Vagina (tissue), 2 donors: ENCODE measurements around the gene USP49. TPM values are rescaled to one million over a fixed set of nuclear protein-coding genes. Genes with fewer than 3 reads are reported as not detected.

Source experiments
- DNase-seq, 2 donors: peaks; one replicate each; pipeline ENCODE4 v3.0.0-alpha.2; 2017; ENCODE audit errors: extremely low spot score in 2 of 2
- H3K27ac ChIP-seq: fragments of 200-600 bp; sonication (generic); one replicate; pipeline ENCODE4 v1.5.1; 2019
- H3K27me3 ChIP-seq: fragments of 200-600 bp; sonication (generic); one replicate; pipeline ENCODE4 v1.5.1; 2019
- H3K36me3 ChIP-seq, 2 donors: fragments of 200-600 bp; sonication (generic); one replicate each; pipeline ENCODE4 v1.5.1; 2017 to 2019
- H3K4me1 ChIP-seq: fragments of 200-600 bp; sonication (generic); one replicate; pipeline ENCODE4 v1.5.1; 2019
- H3K4me3 ChIP-seq, 2 donors: fragments of 200-600 bp; sonication (generic); 1 replicate in 1 of 2; 2 replicates in 1 of 2; pipeline ENCODE4 v1.5.1; 2016 to 2019
- H3K9me3 ChIP-seq: fragments of 200-600 bp; sonication (generic); one replicate; pipeline ENCODE4 v1.5.1; 2019
- POLR2A ChIP-seq, 2 donors: fragments of 450-650 bp; IDR thresholded peaks; one replicate each; pipeline ENCODE4 v1.6.1; 2017; ENCODE audit warnings: antibody characterized with exemption in 2 of 2, mild to moderate bottlenecking in 2 of 2, moderate library complexity in 2 of 2
- POLR2AphosphoS5 ChIP-seq, 2 donors: sonication (generic); formaldehyde crosslinking; IDR thresholded peaks; one replicate each; pipeline ENCODE4 v1.9.0; 2017; ENCODE audit warnings: antibody characterized with exemption in 2 of 2, mild to moderate bottlenecking in 2 of 2, low read depth in 1 of 2; ENCODE audit not compliant: insufficient read depth in 1 of 2
- intact Hi-C: fragments of 100-400 bp; cut with DNase I; formaldehyde crosslinking; loops from one replicate; pipeline ENCODE4 v1.15.1; 2023
- total RNA-seq: library from RNA; depleted of rRNA; stranded (reverse); fragments of >200 nt; gene quantifications from one replicate; pipeline ENCODE4 v1.2.3, GENCODE V29; 2016
- TF ChIP-seq, protein P1 (sequence below), 3 experiments: fragments of 450-650 bp in 2 of 3; fragments of 200-600 bp in 1 of 3; sonication (generic) in 1 of 3; IDR thresholded peaks; one replicate each; pipeline ENCODE4 v1.5.1; 2017 to 2019; ENCODE audit warnings: antibody characterized with exemption in 3 of 3, mild to moderate bottlenecking in 2 of 3, moderate library complexity in 2 of 3

The USP49 gene
- total RNA-seq, 1 donor from 2014 or later, result 9.1 TPM

DNA sequence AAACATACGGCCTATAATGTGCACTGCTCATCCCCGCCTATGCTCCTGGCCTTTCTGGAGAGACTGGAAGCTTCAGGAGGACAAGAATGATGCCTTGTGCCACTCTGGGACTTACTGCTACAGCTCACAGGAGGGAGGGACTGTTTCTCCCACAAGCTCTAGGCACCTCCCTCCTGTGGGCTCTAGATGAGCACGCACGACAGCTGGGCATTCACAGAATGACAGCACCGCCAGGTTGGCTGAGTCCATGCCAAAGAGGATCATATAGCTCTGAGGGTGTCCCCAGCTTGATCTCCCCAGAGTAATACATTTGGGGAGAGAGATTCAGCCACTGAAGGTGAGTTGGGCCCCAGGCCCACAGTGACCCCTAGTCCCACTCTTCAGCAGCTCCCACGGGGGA lies 137.9 kb downstream of the USP49 start:
- H3K27ac ChIP-seq, result no peak overlapping the region
- no peaks in the 10 kb centered on the region for H3K9me3 ChIP-seq
- H3K4me1 ChIP-seq, result no peaks in the 10 kb centered on the region

DNA sequence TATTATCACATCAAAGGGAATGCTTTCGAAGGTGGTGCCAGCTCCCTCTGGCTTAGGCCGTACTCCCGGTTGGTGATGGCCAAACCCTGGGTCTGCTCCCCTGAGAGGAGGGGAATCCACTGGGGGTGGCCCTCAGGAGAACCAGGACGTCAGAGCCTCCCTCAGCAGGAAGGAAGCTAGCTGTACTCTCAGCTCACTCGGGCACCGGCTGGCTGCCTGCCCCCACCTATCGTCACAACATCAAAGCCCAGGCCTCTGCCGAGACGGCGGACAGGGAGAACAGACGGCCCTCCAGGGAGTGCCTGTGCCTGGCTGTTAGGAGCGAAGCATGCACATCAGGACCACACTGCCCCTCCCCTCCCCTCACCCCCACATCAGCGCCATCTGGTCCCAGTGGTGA lies 138.8 kb downstream of the USP49 start:
- TF ChIP-seq POLR2A (IDR thresholded peaks at IDR 0.05) (no peak), POLR2AphosphoS5 (IDR thresholded peaks at IDR 0.05; ENCODE audit: insufficient read depth in 1 of 2, low read depth in 1 of 2) (no peak)
- TF ChIP-seq, protein P1, sequence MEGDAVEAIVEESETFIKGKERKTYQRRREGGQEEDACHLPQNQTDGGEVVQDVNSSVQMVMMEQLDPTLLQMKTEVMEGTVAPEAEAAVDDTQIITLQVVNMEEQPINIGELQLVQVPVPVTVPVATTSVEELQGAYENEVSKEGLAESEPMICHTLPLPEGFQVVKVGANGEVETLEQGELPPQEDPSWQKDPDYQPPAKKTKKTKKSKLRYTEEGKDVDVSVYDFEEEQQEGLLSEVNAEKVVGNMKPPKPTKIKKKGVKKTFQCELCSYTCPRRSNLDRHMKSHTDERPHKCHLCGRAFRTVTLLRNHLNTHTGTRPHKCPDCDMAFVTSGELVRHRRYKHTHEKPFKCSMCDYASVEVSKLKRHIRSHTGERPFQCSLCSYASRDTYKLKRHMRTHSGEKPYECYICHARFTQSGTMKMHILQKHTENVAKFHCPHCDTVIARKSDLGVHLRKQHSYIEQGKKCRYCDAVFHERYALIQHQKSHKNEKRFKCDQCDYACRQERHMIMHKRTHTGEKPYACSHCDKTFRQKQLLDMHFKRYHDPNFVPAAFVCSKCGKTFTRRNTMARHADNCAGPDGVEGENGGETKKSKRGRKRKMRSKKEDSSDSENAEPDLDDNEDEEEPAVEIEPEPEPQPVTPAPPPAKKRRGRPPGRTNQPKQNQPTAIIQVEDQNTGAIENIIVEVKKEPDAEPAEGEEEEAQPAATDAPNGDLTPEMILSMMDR (IDR thresholded peaks at IDR 0.05), result no peak
- DNase-seq, result no peak
- Histone ChIP-seq H3K27ac (no peak overlapping the region), H3K4me1 (no peaks in the 10 kb centered on the region), H3K27me3 (no peaks in the 10 kb centered on the region), H3K9me3 (no peaks in the 10 kb centered on the region), H3K36me3 (no peaks in the 10 kb centered on the region), H3K4me3 (no peak overlapping the region)
- intact Hi-C loops, result no loop called here

More for the DNA sequence above, 137.9 kb downstream of the USP49 start:
- Histone ChIP-seq H3K36me3 (no peaks in the 10 kb centered on the region), H3K27me3 (no peaks in the 10 kb centered on the region), H3K4me3 (no peak overlapping the region)
- intact Hi-C loops, result no loop called here
- no peak for DNase-seq
- TF ChIP-seq, protein P1 (IDR thresholded peaks at IDR 0.05), result no peak
- no peak for TF ChIP-seq POLR2AphosphoS5 (IDR thresholded peaks at IDR 0.05; ENCODE audit: insufficient read depth in 1 of 2, low read depth in 1 of 2)
- no peak for TF ChIP-seq POLR2A (IDR thresholded peaks at IDR 0.05)

DNA sequence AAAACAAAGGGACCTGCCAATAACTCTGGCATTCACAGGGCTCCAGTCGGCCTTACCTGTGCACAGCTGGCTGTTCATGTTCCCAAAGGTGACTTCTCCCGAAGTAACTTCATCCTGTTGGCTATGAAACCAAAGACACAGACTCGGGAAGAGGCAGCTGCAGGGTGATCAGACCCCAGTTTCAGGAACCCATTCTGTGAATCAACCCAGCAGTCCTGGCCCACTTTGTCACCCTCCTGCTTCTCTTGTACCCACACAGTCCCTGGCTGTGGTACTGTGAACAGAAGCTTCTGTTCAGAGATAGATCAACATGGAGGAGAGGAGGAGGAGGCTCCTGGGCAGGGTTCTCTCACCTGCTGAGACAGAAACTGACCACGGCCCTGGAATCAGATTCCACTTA lies 139.3 kb downstream of the USP49 start:
- TF ChIP-seq, protein P1 (IDR thresholded peaks at IDR 0.05), result no peak
- TF ChIP-seq POLR2AphosphoS5 (IDR thresholded peaks at IDR 0.05; ENCODE audit: insufficient read depth in 1 of 2, low read depth in 1 of 2) (no peak), POLR2A (IDR thresholded peaks at IDR 0.05) (no peak)
- Histone ChIP-seq H3K36me3 (no peaks in the 10 kb centered on the region), H3K4me1 (no peaks in the 10 kb centered on the region), H3K27ac (no peak overlapping the region), H3K4me3 (no peak overlapping the region), H3K27me3 (no peaks in the 10 kb centered on the region), H3K9me3 (no peaks in the 10 kb centered on the region)
- intact Hi-C loops, result no loop called here
- DNase-seq, result no peak

DNA sequence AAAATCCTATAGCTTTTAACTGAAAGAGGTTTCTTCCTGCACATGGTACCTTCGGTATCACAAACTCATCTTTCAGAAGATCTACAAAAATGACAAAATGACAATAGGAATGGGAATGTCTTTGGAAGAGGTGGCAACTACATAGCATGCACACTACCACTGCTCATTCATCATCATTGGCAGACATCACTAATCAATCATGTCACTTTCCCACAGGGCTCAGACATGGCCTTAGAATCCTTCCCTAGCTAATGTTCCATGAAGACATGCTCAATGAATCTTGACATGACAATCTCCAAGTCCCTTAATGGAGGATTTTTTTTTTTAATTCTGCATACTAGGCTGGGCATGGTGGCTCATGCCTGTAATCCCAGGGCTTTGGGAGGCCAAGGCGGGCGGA lies 144.8 kb downstream of the USP49 start:
- intact Hi-C loops, result no loop called here
- H3K27ac ChIP-seq, result no peak overlapping the region

DNA sequence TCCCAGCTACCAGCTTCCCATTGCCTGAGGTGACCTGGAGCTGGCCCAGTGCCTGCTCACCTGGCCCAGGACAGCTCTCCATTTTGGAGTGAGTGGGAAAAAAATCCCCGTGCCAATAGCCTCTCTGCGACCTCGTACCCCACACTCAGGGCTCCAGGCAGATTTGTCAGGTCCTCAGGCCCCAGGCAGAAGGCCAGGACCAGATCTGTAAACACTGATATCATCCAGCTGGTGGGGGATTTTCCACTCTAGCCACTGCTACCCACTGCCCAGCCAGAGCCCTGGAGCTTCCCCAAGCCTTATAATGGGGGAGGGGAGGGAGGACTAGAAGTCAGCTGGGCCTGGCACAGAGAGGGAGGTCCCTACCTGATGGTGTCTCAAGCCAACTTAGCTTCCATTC lies 146.6 kb downstream of the USP49 start:
- Histone ChIP-seq H3K36me3 (no peaks in the 10 kb centered on the region), H3K4me3 (no peak overlapping the region), H3K27ac (no peak overlapping the region), H3K4me1 (no peaks in the 10 kb centered on the region), H3K27me3 (no peaks in the 10 kb centered on the region), H3K9me3 (no peaks in the 10 kb centered on the region)
- no peak for DNase-seq
- intact Hi-C loops, result no loop called here
- TF ChIP-seq POLR2AphosphoS5 (IDR thresholded peaks at IDR 0.05; ENCODE audit: insufficient read depth in 1 of 2, low read depth in 1 of 2), result no peak
- TF ChIP-seq, protein P1 (IDR thresholded peaks at IDR 0.05), result no peak

More for the DNA sequence above, 144.8 kb downstream of the USP49 start:
- Histone ChIP-seq H3K4me3 (no peak overlapping the region), H3K36me3 (no peaks in the 10 kb centered on the region), H3K9me3 (no peaks in the 10 kb centered on the region), H3K4me1 (no peaks in the 10 kb centered on the region), H3K27me3 (no peaks in the 10 kb centered on the region)
- TF ChIP-seq POLR2A (IDR thresholded peaks at IDR 0.05), result no peak
- TF ChIP-seq, protein P1 (IDR thresholded peaks at IDR 0.05), result no peak
- no peak for TF ChIP-seq POLR2AphosphoS5 (IDR thresholded peaks at IDR 0.05; ENCODE audit: insufficient read depth in 1 of 2, low read depth in 1 of 2)
- no peak for DNase-seq
